Stimulated activated naive CD4-positive, alpha-beta T cell (primary cell): ENCODE results near the gene SART1.
"Not testable (repeated sequence)": the region's sequence is repeated elsewhere in the genome, so short reads cannot be mapped to it uniquely, and the experiment has no call there.

Experiments
- DNase-seq, 6 experiments: peaks; one replicate each; lab custom pipeline; 2025; lab: John Stamatoyannopoulos, UW

The SART1 gene

DNA sequence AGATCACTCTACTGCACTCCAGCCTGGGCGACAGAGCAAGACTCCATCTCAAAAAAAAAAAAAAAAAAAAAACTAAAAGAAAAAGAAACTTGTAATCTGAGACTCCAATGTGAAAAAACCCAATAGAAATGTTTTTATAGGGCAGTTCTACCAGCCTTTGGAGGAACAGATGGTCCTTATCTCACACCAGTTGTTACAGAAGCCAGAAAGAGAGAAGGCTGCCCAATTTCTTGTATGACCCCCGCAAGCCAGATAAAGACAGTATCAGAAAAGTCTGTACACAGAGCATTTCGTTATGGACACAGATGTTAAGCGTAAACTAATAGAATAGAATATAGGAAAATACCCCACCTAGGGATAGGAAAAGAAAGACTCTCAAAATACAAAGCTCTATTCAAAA is 27.5 kb upstream of the SART1 start:
- DNase-seq, result no peak

- no peak for DNase-seq
Observed at GRCh38 chr11:65937766-65938165, 23.8 kb upstream of the SART1 start.

DNA sequence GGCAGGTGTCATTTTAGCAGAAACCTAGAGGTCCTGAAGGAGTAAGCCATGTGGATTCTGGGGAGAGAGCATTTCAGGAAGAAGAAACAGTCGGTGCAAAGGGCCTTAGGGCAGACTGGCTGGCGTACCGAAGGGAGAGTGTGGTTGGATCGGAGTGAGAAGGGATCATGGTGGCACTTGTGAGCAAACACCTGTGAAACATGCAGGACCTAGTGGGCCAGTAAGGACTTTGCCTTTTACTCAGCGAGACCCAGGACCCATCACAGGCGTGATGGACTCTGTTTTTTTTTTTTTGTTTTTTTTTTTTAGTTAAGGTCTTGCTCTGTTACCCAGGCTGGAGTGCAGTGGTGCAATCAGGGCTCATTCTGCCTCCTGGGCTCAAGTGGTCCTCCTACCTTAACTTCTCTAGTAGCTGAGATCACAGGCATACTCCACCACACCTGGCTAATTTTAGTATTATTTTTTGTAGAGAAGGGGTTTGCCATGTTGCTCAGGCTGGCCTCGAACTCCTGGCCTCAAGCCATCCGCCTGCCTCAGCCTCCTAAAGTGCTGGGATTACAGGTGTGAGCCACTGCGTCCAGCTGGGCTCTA is 19.7 kb upstream of the SART1 start:
- DNase-seq, result no peak

GRCh38 chr11:65942531-65942930 is 19.0 kb upstream of the SART1 start:
- no peak for DNase-seq

DNA sequence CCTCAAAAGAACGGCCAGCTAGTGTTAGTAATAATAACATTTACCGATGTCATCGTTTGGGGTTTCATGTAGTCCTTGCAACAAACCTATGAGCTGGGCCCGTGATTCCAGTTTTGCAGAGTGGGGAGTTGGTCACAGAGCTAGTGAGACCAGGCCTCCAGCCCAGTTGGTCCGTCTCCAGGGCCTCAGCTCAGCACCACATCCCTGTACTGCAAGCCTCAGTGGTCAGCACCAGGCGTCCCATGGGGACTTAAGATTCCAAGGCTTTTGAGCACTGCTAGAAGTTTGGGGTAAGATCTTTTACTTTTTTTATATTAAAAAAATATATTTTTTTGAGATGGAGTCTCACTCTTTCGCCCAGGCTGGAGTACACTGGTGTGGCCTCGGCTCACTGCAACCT is 17.3 kb upstream of the SART1 start:
- DNase-seq, result no peak

DNA sequence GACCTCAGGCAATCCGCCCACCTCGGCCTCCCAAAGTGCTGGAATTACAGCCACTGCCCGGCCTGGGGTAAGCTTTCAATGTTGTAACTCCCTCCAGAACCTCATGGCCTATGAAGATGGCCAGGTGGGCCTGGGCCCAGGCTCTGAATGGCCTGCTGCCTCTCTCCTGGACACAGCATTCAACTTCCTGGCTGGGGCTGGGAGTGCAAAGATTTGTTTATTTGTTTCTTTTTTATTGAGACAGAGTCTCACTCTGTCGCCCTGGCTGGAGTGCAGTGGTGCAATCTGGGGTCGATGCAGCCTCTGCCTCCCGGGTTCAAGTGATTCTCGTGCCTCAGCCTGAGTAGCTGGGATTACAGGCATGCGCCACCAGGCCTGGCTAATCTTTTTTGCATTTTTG is 16.8 kb upstream of the SART1 start:
- DNase-seq, result no peak

- no peak for DNase-seq
Observed at GRCh38 chr11:65945430-65945911, 16.1 kb upstream of the SART1 start, which contains the start of gene TSGA10IP. Gene TSGA10IP (plus strand): TSS chr11:65945480. CDS start chr11:65945676, 196 bp downstream.

DNA sequence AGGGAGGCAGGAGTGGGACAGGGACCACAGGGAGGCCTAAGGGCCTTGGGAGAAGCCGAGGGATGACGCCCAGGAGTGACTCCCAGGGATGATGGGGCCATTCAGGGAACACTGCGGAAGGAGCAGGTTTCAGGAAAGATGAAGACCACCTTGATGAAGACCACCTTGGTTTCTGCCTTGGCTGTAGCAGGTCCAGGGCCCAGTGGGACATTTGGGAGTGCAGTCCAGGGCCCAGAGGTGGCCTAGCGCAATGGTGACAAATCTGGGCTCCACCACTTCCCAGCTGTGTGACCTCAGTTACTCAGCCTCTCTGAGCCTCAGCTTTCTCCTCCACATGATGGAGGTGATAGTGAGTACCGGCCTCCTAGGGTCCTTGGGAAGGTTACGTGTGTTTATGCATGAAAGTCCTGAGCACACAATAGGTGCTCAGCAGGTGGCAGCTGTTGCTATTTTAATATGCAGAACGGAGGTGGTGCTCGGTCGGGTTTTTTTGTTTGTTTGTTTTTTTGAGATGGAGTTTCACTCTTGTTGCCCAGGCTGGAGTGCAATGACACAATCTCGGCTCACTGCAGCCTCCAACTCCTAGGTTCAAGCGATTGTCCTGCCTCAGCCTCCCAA is 15.5 kb upstream of the SART1 start:
- DNase-seq, result no peak

- DNase-seq, result no peak
Observed at GRCh38 chr11:65946655-65947054, 14.9 kb upstream of the SART1 start.

GRCh38 chr11:65947133-65947532 is 14.4 kb upstream of the SART1 start:
- no peak for DNase-seq

DNA sequence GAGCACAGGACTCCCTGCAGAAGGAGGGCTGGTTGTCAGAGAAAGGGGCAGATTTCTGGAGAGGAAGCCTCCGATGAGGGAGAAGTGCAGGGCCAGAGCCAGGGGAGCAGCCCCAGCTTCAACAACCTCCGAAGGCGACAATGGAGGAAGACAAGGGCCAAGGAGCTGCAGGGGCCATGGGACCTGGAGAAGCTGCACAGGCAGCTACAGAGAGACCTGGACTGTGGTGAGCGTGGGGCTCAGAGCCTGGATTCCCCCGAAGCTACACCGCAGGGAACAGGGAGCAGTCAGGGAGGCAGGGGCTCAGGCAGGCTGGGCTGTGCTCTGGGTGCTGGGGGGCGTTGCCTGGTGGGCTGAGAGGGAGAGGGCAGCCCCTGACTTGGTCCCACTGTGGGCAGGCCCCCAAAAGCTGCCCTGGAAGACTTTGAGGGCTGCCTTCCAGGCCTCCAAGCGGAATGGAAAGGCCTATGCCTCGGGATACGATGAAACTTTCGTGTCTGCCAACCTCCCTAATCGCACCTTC is 13.9 kb upstream of the SART1 start:
- DNase-seq, result no peak

DNA sequence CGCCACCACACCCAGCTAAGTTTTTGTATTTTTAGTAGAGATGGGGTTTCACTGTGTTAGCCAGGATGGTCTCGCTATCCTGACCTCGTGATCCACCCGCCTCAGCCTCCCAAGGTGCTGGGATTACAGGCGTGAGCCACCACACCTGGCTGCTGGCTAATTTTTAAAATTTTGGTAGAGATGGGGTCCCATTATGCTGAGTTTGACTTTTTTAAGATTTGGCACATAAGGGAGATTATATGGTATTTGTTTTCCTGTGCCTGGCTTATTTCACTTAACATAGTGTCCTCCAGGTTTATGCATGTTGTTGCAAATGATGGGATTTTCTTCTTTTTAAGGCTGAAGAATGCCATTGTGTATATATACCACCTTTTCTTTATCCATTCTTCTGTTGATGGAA is 10.8 kb upstream of the SART1 start:
- DNase-seq, result not testable (repeated sequence)

GRCh38 chr11:65951641-65952040 is 9.9 kb upstream of the SART1 start:
- DNase-seq, result not testable (repeated sequence)

- DNase-seq, result no peak
Observed at GRCh38 chr11:65952052-65952521, 9.4 kb upstream of the SART1 start.

DNA sequence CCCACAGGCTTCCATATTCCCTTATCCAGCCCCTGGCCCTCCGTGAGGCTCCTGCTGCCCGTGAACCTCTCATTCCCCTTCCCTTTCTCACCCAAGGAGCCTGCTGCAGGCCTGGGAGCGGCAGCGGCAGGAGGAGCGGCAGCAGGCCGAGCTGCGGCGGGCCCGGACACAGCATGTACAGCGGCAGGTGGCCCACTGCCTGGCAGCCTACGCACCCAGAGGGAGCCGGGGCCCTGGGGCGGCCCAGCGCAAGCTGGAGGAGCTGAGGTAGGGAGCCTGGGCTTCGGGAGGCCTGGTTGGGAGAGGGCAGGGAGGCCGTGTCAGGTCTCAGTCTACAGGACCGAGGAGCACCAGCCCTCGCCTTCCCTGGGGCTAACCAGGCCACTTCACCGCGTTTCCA is 8.1 kb upstream of the SART1 start:
- no peak for DNase-seq

DNA sequence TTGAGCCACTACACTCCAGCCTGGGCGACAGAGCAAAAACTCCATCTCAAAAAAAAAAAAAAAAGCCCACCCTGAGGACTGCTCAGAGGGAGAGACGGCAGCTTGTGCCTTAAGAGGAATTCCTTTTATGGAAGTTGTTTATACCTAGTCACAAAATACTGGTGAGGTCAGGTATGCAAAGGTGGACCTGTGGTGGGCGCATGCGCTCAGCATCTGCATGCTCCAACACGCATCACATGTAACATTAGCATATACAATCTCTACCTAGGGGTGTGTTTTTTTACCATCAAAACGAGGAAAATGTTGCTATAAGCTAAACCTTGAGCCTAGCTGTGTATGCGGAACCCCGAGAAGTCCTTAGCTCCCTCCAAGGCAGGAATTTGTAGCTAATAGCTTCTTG is 6.8 kb upstream of the SART1 start:
- no peak for DNase-seq

- DNase-seq, result no peak
Observed at GRCh38 chr11:65958291-65958690, 3.2 kb upstream of the SART1 start.

DNA sequence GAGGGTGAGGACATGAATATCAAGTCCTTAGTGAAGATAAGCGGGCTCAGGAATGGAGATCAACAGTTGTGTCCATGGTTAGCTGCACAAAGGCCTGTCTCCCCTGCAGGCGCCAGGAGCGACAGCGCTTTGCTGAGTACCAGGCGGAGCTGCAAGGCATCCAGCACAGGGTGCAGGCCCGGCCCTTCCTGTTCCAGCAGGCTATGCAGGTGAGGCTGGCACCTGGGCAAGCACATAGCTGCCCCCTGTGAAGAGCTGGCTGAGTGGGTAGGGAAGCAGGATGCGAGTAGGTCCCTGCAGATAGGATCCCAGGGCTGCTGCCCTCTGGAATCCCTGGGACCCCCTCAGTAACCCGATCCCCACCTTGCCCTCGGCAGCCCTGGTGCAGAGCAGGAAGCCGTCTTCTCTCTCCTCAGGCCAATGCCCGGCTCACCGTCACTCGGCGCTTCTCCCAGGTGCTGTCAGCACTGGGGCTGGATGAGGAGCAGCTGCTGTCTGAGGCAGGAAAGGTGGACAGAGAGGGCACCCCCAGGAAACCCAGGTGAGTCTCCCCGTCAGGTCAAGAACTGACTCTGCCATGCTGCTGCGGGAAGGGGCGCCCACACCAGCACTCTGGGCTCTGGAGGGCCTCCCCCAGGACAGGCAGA is 2.6 kb upstream of the SART1 start:
- DNase-seq, result no peak

GRCh38 chr11:65960824-65961266 is 689 bp upstream of the SART1 start:
- DNase-seq, result no peak

GRCh38 chr11:65962141-65962564 is 619 bp downstream of the SART1 start:
- no peak for DNase-seq

GRCh38 chr11:65964906-65965305 is 3.4 kb downstream of the SART1 start:
- DNase-seq, result no peak

DNA sequence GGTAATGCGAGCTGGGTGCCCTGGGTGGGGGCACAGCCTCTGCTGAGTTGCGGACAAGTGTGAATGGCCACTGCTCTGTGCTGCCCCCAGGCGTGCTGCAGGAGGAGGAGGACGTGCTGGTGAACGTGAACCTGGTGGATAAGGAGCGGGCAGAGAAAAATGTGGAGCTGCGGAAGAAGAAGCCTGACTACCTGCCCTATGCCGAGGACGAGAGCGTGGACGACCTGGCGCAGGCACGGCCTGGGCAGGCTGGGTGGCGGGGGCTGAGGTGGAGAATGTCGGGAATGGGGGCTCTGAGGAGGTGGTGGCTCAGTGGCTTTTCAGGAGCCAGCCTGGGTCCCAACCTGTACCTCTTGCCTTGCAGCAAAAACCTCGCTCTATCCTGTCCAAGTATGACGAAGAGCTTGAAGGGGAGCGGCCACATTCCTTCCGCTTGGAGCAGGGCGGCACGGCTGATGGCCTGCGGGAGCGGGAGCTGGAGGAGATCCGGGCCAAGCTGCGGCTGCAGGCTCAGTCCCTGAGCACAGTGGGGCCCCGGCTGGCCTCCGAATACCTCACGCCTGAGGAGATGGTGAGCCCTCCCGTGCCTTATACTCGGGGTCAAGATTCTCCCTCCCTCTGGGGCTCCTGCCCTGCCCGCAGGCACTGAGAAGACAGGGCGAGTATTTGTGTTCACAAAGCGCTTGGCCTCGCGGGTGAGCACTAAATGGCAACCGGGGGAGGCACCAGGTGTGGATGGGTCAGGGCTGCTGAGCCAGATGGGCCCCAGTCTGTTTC is 4.6 kb downstream of the SART1 start:
- DNase-seq, result no peak
